ENCODE measurements around the gene RGMA.

RGMA gene

DNA sequence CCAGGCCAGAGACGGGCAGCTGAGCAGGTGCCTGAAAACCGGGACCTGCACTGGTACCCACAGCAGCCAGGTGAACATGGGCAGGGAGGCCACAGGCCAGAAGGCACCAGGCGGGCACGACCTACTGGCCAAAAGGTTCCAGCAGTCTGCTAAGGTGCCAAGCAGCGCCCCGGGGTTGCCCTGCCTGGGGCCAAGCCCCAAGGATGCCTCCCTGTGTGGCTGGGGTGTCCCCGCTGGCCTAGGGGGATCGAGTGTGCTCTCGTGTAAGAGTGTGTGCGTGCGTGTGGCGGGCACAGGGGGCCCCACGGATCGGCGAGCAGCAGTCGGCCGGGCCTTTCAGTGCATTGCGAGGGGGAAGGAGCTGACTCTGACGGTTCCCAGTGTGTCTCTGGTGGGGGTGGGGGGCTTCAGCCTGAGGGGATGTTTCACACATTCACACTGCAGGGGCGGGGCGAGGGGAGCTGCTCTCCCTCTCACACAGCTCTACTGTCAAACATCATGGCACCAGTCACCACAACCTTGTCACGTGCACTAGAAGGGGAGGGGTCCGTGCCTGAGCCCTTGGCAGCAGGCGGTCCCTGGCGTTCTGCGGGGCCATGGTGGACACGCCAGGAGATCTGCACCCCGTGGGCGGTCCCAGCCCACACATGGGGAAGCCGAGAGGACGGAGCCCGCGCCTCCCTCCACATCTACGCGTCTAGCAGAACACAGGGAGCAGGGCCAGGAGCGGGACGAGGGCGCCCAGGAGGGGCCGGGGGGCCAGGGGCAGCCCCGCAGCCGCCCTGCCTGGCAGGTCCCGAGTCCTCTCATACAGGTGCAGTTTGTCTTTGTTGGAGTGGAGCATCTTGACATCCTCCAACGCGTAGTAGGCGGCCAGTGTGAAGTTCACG, 44.5 kb downstream of the RGMA start:
- H3K27ac ChIP-seq, result no peak overlapping the region
- TF ChIP-seq, protein P1, sequence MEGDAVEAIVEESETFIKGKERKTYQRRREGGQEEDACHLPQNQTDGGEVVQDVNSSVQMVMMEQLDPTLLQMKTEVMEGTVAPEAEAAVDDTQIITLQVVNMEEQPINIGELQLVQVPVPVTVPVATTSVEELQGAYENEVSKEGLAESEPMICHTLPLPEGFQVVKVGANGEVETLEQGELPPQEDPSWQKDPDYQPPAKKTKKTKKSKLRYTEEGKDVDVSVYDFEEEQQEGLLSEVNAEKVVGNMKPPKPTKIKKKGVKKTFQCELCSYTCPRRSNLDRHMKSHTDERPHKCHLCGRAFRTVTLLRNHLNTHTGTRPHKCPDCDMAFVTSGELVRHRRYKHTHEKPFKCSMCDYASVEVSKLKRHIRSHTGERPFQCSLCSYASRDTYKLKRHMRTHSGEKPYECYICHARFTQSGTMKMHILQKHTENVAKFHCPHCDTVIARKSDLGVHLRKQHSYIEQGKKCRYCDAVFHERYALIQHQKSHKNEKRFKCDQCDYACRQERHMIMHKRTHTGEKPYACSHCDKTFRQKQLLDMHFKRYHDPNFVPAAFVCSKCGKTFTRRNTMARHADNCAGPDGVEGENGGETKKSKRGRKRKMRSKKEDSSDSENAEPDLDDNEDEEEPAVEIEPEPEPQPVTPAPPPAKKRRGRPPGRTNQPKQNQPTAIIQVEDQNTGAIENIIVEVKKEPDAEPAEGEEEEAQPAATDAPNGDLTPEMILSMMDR (conservative IDR thresholded peaks at IDR 0.05; ENCODE audit: low read depth), result no peak
- ChIA-PET CTCF (interaction anchor here (0.5 to 0.6 kb wide), 2 partner anchors 16 to 460 kb away, joined by 3 read pairs; no protein-coding TSS in a partner anchor), POLR2A (ENCODE audit: low non-redundant PET) (no interaction called here)
- no peak for DNase-seq (ENCODE audit: low spot score)

DNA sequence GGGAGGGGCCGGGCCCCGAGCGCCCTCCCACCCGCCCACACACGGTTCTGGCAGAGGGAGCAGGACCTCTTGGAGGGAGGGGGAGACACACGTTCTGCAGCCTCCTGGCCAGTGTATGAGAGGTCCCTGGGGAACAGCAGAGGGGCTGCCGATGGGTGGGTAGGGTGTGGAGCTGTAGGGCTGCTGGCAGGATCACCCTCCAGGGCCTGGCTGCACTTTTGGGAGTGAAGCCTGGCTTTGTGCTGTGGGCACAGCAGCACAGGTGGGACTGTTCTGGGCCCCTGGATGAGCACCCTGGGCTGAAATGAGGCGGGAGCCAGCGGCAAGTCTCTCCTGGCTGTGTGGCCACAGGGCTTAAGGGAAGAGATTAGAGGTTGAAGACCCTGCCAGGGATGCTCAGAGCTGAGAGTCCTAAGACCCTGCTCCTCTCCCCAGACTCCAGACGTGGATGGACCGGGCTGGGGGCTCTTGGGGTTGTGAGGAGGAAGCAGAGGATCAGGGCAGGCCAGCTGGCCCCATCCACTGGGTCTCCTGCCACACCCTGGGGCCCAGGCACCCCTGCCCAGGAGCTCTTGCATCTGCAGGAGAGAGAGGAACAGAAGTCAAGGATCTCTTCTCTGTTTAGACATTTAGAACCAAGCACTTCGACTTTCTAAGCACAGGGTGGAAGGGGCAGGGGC, 45.2 kb downstream of the RGMA start:
- ChIA-PET POLR2A (ENCODE audit: low non-redundant PET) (no interaction called here), CTCF (interaction anchor here (0.5 to 0.6 kb wide), 2 partner anchors 16 to 459 kb away, joined by 3 read pairs; no protein-coding TSS in a partner anchor)
- TF ChIP-seq, protein P1 (conservative IDR thresholded peaks at IDR 0.05; ENCODE audit: low read depth), result no peak
- H3K27ac ChIP-seq, result no peak overlapping the region
- no peak for DNase-seq (ENCODE audit: low spot score)

DNA sequence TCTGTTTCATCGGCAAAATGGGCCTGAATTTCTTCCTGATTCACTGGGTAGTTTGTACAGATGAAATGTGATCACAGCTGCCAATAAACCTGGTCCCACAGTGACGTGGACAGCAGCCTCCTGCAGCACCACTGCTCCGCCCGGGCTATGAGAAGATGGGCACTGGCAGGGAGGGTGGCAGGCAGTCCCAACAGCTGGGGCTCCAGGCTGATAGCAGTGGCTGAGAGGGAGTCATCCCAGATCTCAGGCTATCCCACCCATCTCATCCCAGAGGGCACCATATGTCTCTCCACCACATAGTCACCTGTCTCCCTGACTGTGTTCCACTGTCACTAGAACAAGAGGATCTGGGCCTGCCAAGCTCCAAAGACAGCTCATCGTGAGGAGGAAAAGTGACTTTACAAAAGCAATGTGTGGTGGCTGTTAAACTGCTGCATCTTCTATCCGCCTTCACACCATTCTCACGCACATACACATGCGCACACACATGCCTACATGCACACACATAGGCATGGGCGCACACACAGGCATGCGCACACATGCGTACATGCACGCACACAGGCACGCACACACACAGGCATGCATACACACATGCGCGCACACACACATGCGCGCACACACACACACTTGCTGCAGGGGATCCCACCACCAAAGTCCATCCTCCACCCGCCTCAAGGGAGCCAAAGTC, 46.2 kb downstream of the RGMA start:
- ChIA-PET CTCF (no interaction called here), POLR2A (ENCODE audit: low non-redundant PET) (no interaction called here)
- H3K27ac ChIP-seq, result no peak overlapping the region
- no peak for DNase-seq (ENCODE audit: low spot score)
- TF ChIP-seq, protein P1 (conservative IDR thresholded peaks at IDR 0.05; ENCODE audit: low read depth), result no peak

DNA sequence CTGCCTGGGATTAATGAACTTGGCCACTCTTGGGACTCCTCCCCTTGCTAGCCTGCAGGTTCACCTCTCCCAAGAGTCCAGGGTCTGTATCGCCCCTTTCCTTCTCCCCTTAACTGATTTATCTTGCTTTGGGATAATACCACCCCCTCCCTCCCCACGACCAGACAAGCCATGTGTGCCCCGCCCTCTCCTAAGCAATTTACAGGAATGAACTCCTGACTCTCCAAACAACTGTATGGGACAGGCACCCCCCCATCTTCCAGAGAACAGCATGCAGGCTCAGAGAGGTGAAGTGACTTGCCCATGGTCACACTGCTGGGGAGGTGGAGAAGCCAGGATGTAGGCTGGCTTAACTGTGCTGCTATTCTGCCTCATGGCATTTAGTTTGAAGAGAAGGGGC, 46.8 kb downstream of the RGMA start:
- DNase-seq (ENCODE audit: low spot score), result no peak
- ChIA-PET CTCF (no interaction called here), POLR2A (ENCODE audit: low non-redundant PET) (no interaction called here)
- no peak overlapping the region for H3K27ac ChIP-seq
- TF ChIP-seq, protein P1 (conservative IDR thresholded peaks at IDR 0.05; ENCODE audit: low read depth), result no peak

DNA sequence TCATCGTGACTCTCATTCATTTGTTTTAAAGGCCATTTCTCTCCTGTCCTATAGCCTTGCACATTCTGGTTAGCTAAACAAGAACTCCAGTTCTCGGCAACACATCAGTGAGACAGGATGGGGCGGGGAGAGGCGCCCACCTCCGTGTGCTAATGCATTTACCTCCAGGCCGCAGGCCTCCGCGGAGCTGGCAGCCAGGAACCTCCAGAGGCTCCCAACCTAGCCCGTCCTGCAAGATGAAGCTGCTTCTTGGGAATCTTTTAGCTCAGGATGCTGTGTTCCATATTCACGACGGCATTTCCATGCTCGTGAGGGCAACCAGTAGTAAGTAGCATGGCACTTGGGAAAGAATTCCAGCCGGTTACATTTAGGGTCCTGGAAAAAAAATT, 47.9 kb downstream of the RGMA start:
- no peak overlapping the region for H3K27ac ChIP-seq
- TF ChIP-seq, protein P1 (conservative IDR thresholded peaks at IDR 0.05; ENCODE audit: low read depth), result no peak
- POLR2A ChIA-PET (ENCODE audit: low non-redundant PET), result interaction anchor here (0.6 kb wide), 1 partner anchor 8 kb away, joined by 7 read pairs; no protein-coding TSS in a partner anchor
- CTCF ChIA-PET, result interaction anchor here (0.6 kb wide), 1 partner anchor 934 kb away, joined by 3 read pairs; no protein-coding TSS in a partner anchor
- DNase-seq (ENCODE audit: low spot score), result no peak

All from RWPE1 (cell line).